H9 (cell line): ENCODE data around the gene SREBF2. TPM values are rescaled to one million over a fixed set of nuclear protein-coding genes. Genes with fewer than 3 reads are reported as not detected.

Source experiments
- DNase-seq: peaks from one replicate; pipeline ENCODE4 v3.0.0-alpha.2; 2017
- H2AFZ ChIP-seq: one replicate; pipeline ENCODE4 v1.6.1; 2013; ENCODE audit warnings: mild to moderate bottlenecking, low read length, control low read depth, moderate library complexity
- H2AK5ac ChIP-seq: 2 replicates; pipeline ENCODE4 v1.6.1; 2013; ENCODE audit warnings: low read length, control low read depth, mixed read lengths; ENCODE audit not compliant: insufficient read length
- H2BK120ac ChIP-seq: one replicate; pipeline ENCODE4 v1.6.1; 2013; ENCODE audit warnings: low read depth, mild to moderate bottlenecking, low read length, control low read depth, inconsistent platforms; ENCODE audit not compliant: poor library complexity, severe bottlenecking
- H2BK12ac ChIP-seq: 2 replicates; pipeline ENCODE4 v1.6.1; 2013; ENCODE audit warnings: low read length, control low read depth, mixed read lengths, low read depth; ENCODE audit not compliant: insufficient read length
- H2BK15ac ChIP-seq: 2 replicates; pipeline ENCODE4 v1.6.1; 2013; ENCODE audit warnings: low read depth, low read length, control low read depth
- H2BK20ac ChIP-seq: one replicate; pipeline ENCODE4 v1.6.1; 2013; ENCODE audit warnings: low read depth, mild to moderate bottlenecking, low read length, control low read depth, inconsistent platforms; ENCODE audit not compliant: poor library complexity, severe bottlenecking
- H2BK5ac ChIP-seq: 2 replicates; pipeline ENCODE4 v1.6.1; 2013; ENCODE audit warnings: low read length, control low read depth, mixed read lengths; ENCODE audit not compliant: insufficient read length
- H3K14ac ChIP-seq: 2 replicates; pipeline ENCODE4 v1.6.1; 2013; ENCODE audit warnings: low read length, control low read depth; ENCODE audit not compliant: insufficient read depth
- H3K18ac ChIP-seq: 2 replicates; pipeline ENCODE4 v1.6.1; 2013; ENCODE audit warnings: low read depth, mild to moderate bottlenecking, mixed read lengths, low read length, control low read depth; ENCODE audit not compliant: insufficient read length
- H3K23ac ChIP-seq: 2 replicates; pipeline ENCODE4 v1.6.1; 2013; ENCODE audit warnings: low read length, control low read depth, mixed read lengths, low read depth; ENCODE audit not compliant: insufficient read length
- H3K23me2 ChIP-seq: 2 replicates; pipeline ENCODE4 v1.6.1; 2013; ENCODE audit warnings: low read depth, mild to moderate bottlenecking, mixed read lengths, low read length, control low read depth; ENCODE audit not compliant: insufficient read length, poor library complexity, severe bottlenecking
- H3K27ac ChIP-seq: 2 replicates; pipeline ENCODE4 v1.5.1; 2013; ENCODE audit warnings: low read length, control low read depth, mixed read lengths, low read depth; ENCODE audit not compliant: insufficient read length
- H3K27me3 ChIP-seq: 2 replicates; pipeline ENCODE4 v1.6.1; 2013; ENCODE audit warnings: low read length, control low read depth, inconsistent platforms; ENCODE audit not compliant: insufficient read depth
- H3K4ac ChIP-seq: 2 replicates; pipeline ENCODE4 v1.6.1; 2013; ENCODE audit warnings: low read depth, mild to moderate bottlenecking, control low read depth, inconsistent platforms, low read length, moderate library complexity
- H3K4me1 ChIP-seq: 2 replicates; pipeline ENCODE4 v1.6.1; 2013; ENCODE audit warnings: low read length, control low read depth, inconsistent platforms; ENCODE audit not compliant: insufficient read depth
- H3K4me2 ChIP-seq: 2 replicates; pipeline ENCODE4 v1.6.1; 2013; ENCODE audit warnings: low read length, control low read depth, mixed read lengths; ENCODE audit not compliant: insufficient read length, insufficient read depth
- H3K56ac ChIP-seq: 2 replicates; pipeline ENCODE4 v1.6.1; 2013; ENCODE audit warnings: low read depth, mild to moderate bottlenecking, mixed read lengths, low read length, control low read depth; ENCODE audit not compliant: insufficient read length
- H3K79me1 ChIP-seq: 2 replicates; pipeline ENCODE4 v1.6.1; 2013; ENCODE audit warnings: low read depth, mild to moderate bottlenecking, moderate library complexity, low read length, control low read depth, inconsistent platforms; ENCODE audit not compliant: insufficient read depth, poor library complexity, severe bottlenecking
- H3K79me2 ChIP-seq: 2 replicates; pipeline ENCODE4 v1.6.1; 2013; ENCODE audit warnings: low read length, control low read depth, inconsistent platforms; ENCODE audit not compliant: insufficient read depth
- H3K9ac ChIP-seq: 2 replicates; pipeline ENCODE4 v1.6.1; 2013; ENCODE audit warnings: low read length, control low read depth, mixed read lengths; ENCODE audit not compliant: insufficient read length; ENCODE audit errors: extremely low read depth
- H3K9me3 ChIP-seq: one replicate; pipeline ENCODE4 v1.6.1; 2013; ENCODE audit warnings: low read depth, low read length, inconsistent platforms; ENCODE audit not compliant: control insufficient read depth
- H3T11ph ChIP-seq: one replicate; pipeline ENCODE4 v1.6.1; 2013; ENCODE audit warnings: mild to moderate bottlenecking, low read length, control low read depth, inconsistent platforms
- H4K20me1 ChIP-seq: one replicate; pipeline ENCODE4 v1.6.1; 2013; ENCODE audit not compliant: control insufficient read depth, insufficient read length, insufficient read depth
- H4K5ac ChIP-seq: 2 replicates; pipeline ENCODE4 v1.6.1; 2013; ENCODE audit warnings: low read depth, mild to moderate bottlenecking, mixed read lengths, low read length, control low read depth; ENCODE audit not compliant: insufficient read length
- H4K8ac ChIP-seq: replicated peaks from 2 replicates; pipeline ENCODE4 v1.6.1; 2013; ENCODE audit warnings: low read length, control low read depth, mixed read lengths, low read depth; ENCODE audit not compliant: insufficient read length
- H4K91ac ChIP-seq: 2 replicates; pipeline ENCODE4 v1.6.1; 2013; ENCODE audit warnings: low read depth, mild to moderate bottlenecking, moderate library complexity, mixed read lengths, low read length, control low read depth; ENCODE audit not compliant: insufficient read length
- H3K27ac Mint-ChIP-seq, 3 experiments: 2 replicates in 2 of 3; 3 replicates in 1 of 3; pipeline ENCODE4 v1.8.0; 2020 to 2021; ENCODE audit warnings: mixed read lengths in 3 of 3, mild to moderate bottlenecking in 1 of 3, moderate library complexity in 1 of 3
- H3K27me3 Mint-ChIP-seq: 2 replicates; pipeline ENCODE4 v1.8.0; 2021; ENCODE audit warnings: low read depth, mild to moderate bottlenecking, moderate library complexity, mixed read lengths
- H3K36me3 Mint-ChIP-seq, 3 experiments: 2 replicates in 2 of 3; 3 replicates in 1 of 3; pipeline ENCODE4 v1.8.0; 2020 to 2021; ENCODE audit warnings: low read depth in 3 of 3, mixed read lengths in 3 of 3; ENCODE audit not compliant: insufficient read depth in 1 of 3
- H3K4me1 Mint-ChIP-seq, 2 experiments: 2 replicates each; pipeline ENCODE4 v1.8.0; 2020; ENCODE audit warnings: mixed read lengths in 2 of 2
- H3K4me3 Mint-ChIP-seq, 2 experiments: 2 replicates in 1 of 2; 3 replicates in 1 of 2; pipeline ENCODE4 v1.8.0; 2020 to 2021; ENCODE audit warnings: mild to moderate bottlenecking in 2 of 2, mixed read lengths in 2 of 2, moderate library complexity in 1 of 2
- H3K9me3 Mint-ChIP-seq, 2 experiments: 2 replicates in 1 of 2; 3 replicates in 1 of 2; pipeline ENCODE4 v1.8.0; 2020; ENCODE audit warnings: mild to moderate bottlenecking in 2 of 2, mixed read lengths in 2 of 2, moderate library complexity in 1 of 2
- WGBS: extraction: QIAGEN DNeasy Blood & Tissue Kit; methylation state at CpG from one replicate; pipeline ENCODE4 v1.1.7; 2013; ENCODE audit warnings: missing lambda C conversion rate, low lambda C conversion rate, mixed read lengths; ENCODE audit not compliant: insufficient read length; ENCODE audit errors: extremely low coverage; 5-methylcytosine and 5-hydroxymethylcytosine counted together
- total RNA-seq: library from RNA; stranded (reverse); gene quantifications from 2 replicates; pipeline ENCODE4 v1.2.1, GENCODE V29; 2021
- TF ChIP-seq, protein P1 (sequence below): fragments of 200-600 bp; sonication (generic); conservative IDR thresholded peaks from 3 replicates; pipeline ENCODE4 v1.8.0; 2021; ENCODE audit warnings: antibody characterized with exemption, mild to moderate bottlenecking

SREBF2 gene
- total RNA-seq, 1 experiment from 2014 or later: 146 TPM

DNA sequence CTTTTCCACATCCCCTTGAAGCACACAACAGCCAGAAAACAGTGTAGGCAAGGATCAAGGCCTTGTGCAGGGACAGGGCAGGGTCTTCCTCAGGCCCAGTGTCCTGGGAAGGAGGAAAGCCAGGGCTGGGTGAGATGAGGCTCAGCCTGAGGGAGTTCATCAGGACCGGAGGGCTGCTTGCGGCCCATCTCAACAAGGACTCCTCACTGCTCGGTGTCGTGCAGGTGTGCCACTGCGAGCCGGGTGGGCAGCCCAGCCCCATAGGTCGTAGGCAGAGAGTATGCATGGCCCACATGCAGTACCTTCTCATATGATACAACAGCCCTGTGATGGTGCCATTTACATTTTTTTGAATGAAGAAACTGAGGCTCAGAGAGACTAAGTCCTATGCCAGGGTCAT is 69.1 kb downstream of the SREBF2 start:
- no peak overlapping the region for H2BK15ac ChIP-seq
- H3K27me3 Mint-ChIP-seq: no peaks in the 10 kb centered on the region; the same call in 1 of the 2 replicates
- H2BK20ac ChIP-seq: no peak overlapping the region
- H4K20me1 ChIP-seq: no peaks in the 10 kb centered on the region
- TF ChIP-seq, protein P1, sequence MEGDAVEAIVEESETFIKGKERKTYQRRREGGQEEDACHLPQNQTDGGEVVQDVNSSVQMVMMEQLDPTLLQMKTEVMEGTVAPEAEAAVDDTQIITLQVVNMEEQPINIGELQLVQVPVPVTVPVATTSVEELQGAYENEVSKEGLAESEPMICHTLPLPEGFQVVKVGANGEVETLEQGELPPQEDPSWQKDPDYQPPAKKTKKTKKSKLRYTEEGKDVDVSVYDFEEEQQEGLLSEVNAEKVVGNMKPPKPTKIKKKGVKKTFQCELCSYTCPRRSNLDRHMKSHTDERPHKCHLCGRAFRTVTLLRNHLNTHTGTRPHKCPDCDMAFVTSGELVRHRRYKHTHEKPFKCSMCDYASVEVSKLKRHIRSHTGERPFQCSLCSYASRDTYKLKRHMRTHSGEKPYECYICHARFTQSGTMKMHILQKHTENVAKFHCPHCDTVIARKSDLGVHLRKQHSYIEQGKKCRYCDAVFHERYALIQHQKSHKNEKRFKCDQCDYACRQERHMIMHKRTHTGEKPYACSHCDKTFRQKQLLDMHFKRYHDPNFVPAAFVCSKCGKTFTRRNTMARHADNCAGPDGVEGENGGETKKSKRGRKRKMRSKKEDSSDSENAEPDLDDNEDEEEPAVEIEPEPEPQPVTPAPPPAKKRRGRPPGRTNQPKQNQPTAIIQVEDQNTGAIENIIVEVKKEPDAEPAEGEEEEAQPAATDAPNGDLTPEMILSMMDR: no peak
- no peaks in the 10 kb centered on the region for H3K27me3 ChIP-seq
- H3K79me2 ChIP-seq: no peaks in the 10 kb centered on the region
- no peak overlapping the region for H3K4me3 Mint-ChIP-seq
- H3K14ac ChIP-seq: no peak overlapping the region
- no peak overlapping the region for H2AFZ ChIP-seq
- no peak overlapping the region for H4K5ac ChIP-seq
- H3K9ac ChIP-seq: no peak overlapping the region
- H4K8ac ChIP-seq: no peak overlapping the region
- no peaks in the 10 kb centered on the region for H3K23me2 ChIP-seq
- H2AK5ac ChIP-seq: no peak overlapping the region
- peaks cover 35 to 80% (median 70%) of the 10 kb centered on the region in 3 experiments; a peak in 6 of 7 replicates for H3K36me3 Mint-ChIP-seq
- H2BK12ac ChIP-seq: no peak overlapping the region
- no peak overlapping the region for H3K56ac ChIP-seq
- H3K4me2 ChIP-seq: no peak overlapping the region
- H3K4me1 Mint-ChIP-seq: peaks cover 0 to 1% of the 10 kb centered on the region in 2 experiments; a peak in 1 of 4 replicates
- no peak overlapping the region for H2BK5ac ChIP-seq
- DNase-seq: peak; percentile 22
- H3K4me1 ChIP-seq: no peaks in the 10 kb centered on the region
- no peak overlapping the region for H3K23ac ChIP-seq
- no peak overlapping the region for H3T11ph ChIP-seq
- no peak overlapping the region for H3K4ac ChIP-seq
- no peak overlapping the region for H2BK120ac ChIP-seq
- no peak overlapping the region for H3K18ac ChIP-seq
- H3K9me3 Mint-ChIP-seq: no peaks in the 10 kb centered on the region
- 0 out of 7 replicates have a peak overlapping the region, but pooled peaks of 1 of the 3 experiments have one; percentile 62 for H3K27ac Mint-ChIP-seq
- no CpG with 5 or more reads among the region's 7 CpGs for WGBS
- no peak overlapping the region for H4K91ac ChIP-seq
- H3K27ac ChIP-seq: no peak overlapping the region
- H3K9me3 ChIP-seq: no peaks in the 10 kb centered on the region
- no peaks in the 10 kb centered on the region for H3K79me1 ChIP-seq
